ENCODE results near the gene ADGRV1. TPM values are rescaled to one million over a fixed set of nuclear protein-coding genes. Genes with fewer than 3 reads are reported as not detected.
"Not testable (repeated sequence)": the region's sequence is repeated elsewhere in the genome, so short reads cannot be mapped to it uniquely, and the experiment has no call there.

The ADGRV1 gene
- polyA plus RNA-seq, 3 donors: 10.2 to 14.8 (median 10.6) TPM

GRCh38 chr5:90644132-90644531, 85.5 kb downstream of the ADGRV1 start:
- no peak for DNase-seq (ENCODE audit: low read depth in 3 of 3, low spot score in 2 of 3)

- no peak for DNase-seq (ENCODE audit: low read depth in 3 of 3, low spot score in 2 of 3)
Measured at GRCh38 chr5:90645024-90645610, 86.5 kb downstream of the ADGRV1 start.

- DNase-seq (ENCODE audit: low read depth in 3 of 3, low spot score in 2 of 3): no peak
Measured at GRCh38 chr5:90650767-90651166, 92.2 kb downstream of the ADGRV1 start.

GRCh38 chr5:90654215-90654614, 95.6 kb downstream of the ADGRV1 start:
- DNase-seq (ENCODE audit: low read depth in 3 of 3, low spot score in 2 of 3): no peak

- no peak for DNase-seq (ENCODE audit: low read depth in 3 of 3, low spot score in 2 of 3)
Measured at GRCh38 chr5:90655423-90655822, 96.8 kb downstream of the ADGRV1 start.

- DNase-seq (ENCODE audit: low read depth in 3 of 3, low spot score in 2 of 3): no peak
Measured at GRCh38 chr5:90657030-90657429, 98.4 kb downstream of the ADGRV1 start.

- no peak for DNase-seq (ENCODE audit: low read depth in 3 of 3, low spot score in 2 of 3)
Measured at GRCh38 chr5:90657788-90658187, 99.2 kb downstream of the ADGRV1 start.

GRCh38 chr5:90658620-90659019, 100.0 kb downstream of the ADGRV1 start:
- DNase-seq (ENCODE audit: low read depth in 3 of 3, low spot score in 2 of 3): no peak

GRCh38 chr5:90668079-90668565, 109.5 kb downstream of the ADGRV1 start:
- not testable (repeated sequence) for DNase-seq (ENCODE audit: low read depth in 3 of 3, low spot score in 2 of 3)

- no peak for DNase-seq (ENCODE audit: low read depth in 3 of 3, low spot score in 2 of 3)
Measured at GRCh38 chr5:90675222-90675621, 116.6 kb downstream of the ADGRV1 start.

- no peak for DNase-seq (ENCODE audit: low read depth in 3 of 3, low spot score in 2 of 3)
Measured at GRCh38 chr5:90680921-90681563, 122.4 kb downstream of the ADGRV1 start.

- DNase-seq (ENCODE audit: low read depth in 3 of 3, low spot score in 2 of 3): no peak
Measured at GRCh38 chr5:90682278-90682677, 123.7 kb downstream of the ADGRV1 start.

- DNase-seq (ENCODE audit: low read depth in 3 of 3, low spot score in 2 of 3): no peak
Measured at GRCh38 chr5:90685425-90686022, 126.9 kb downstream of the ADGRV1 start.

GRCh38 chr5:90686363-90686762, 127.8 kb downstream of the ADGRV1 start:
- not testable (repeated sequence) for DNase-seq (ENCODE audit: low read depth in 3 of 3, low spot score in 2 of 3)

- not testable (repeated sequence) for DNase-seq (ENCODE audit: low read depth in 3 of 3, low spot score in 2 of 3)
Measured at GRCh38 chr5:90687458-90687857, 128.9 kb downstream of the ADGRV1 start.

GRCh38 chr5:90689064-90689463, 130.5 kb downstream of the ADGRV1 start:
- DNase-seq (ENCODE audit: low read depth in 3 of 3, low spot score in 2 of 3): no peak

GRCh38 chr5:90690307-90690706, 131.7 kb downstream of the ADGRV1 start:
- no peak for DNase-seq (ENCODE audit: low read depth in 3 of 3, low spot score in 2 of 3)

GRCh38 chr5:90691533-90691932, 132.9 kb downstream of the ADGRV1 start:
- DNase-seq (ENCODE audit: low read depth in 3 of 3, low spot score in 2 of 3): no peak

- no peak for DNase-seq (ENCODE audit: low read depth in 3 of 3, low spot score in 2 of 3)
Measured at GRCh38 chr5:90696153-90696552, 137.6 kb downstream of the ADGRV1 start.

- no peak for DNase-seq (ENCODE audit: low read depth in 3 of 3, low spot score in 2 of 3)
Measured at GRCh38 chr5:90700299-90700698, 141.7 kb downstream of the ADGRV1 start.

- DNase-seq (ENCODE audit: low read depth in 3 of 3, low spot score in 2 of 3): no peak
Measured at GRCh38 chr5:90703932-90704331, 145.3 kb downstream of the ADGRV1 start.

- DNase-seq (ENCODE audit: low read depth in 3 of 3, low spot score in 2 of 3): no peak
Measured at GRCh38 chr5:90707698-90708097, 149.1 kb downstream of the ADGRV1 start.
